GM18505 (cell line): ENCODE data around the gene GTF3C1.
"Not testable (repeated sequence)": the region's sequence is repeated elsewhere in the genome, so short reads cannot be mapped to it uniquely, and the experiment has no call there.

Source experiments
- ATAC-seq: cut with Tn5 transposase; IDR thresholded peaks from one replicate; pipeline ENCODE4 v1.9.1; 2021; ENCODE audit not compliant: unreplicated experiment
- POLR2A ChIP-seq: IDR thresholded peaks from 4 replicates; pipeline ENCODE4 v1.6.1; 2011; ENCODE audit warnings: borderline replicate concordance; ENCODE audit not compliant: insufficient read depth, insufficient read length; ENCODE audit errors: extremely low read depth

The GTF3C1 gene

GRCh38 chr16:27579087-27579980 lies 29.6 kb upstream of the GTF3C1 start:
- no peak for TF ChIP-seq POLR2A
- ATAC-seq: no peak

DNA sequence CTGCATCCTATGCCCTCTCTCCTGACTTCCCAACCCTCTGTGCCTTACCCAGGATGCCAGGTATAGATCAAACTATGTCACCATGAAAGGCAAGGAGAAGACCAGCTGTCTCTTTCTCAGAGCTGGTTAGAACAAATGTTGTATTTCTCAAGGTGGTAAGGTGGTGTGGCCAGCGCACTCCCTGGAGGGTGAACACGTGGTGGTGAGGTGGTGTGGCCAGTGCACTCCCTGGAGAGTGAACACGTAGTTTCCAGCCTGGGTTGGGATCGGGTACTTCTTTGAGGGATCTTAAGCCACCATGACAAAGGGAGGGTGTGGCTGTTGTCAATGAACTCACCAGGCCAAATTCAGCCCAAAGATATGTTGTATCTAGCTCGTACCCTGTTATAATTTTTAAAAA lies 27.0 kb upstream of the GTF3C1 start:
- no peak for ATAC-seq
- no peak for TF ChIP-seq POLR2A

DNA sequence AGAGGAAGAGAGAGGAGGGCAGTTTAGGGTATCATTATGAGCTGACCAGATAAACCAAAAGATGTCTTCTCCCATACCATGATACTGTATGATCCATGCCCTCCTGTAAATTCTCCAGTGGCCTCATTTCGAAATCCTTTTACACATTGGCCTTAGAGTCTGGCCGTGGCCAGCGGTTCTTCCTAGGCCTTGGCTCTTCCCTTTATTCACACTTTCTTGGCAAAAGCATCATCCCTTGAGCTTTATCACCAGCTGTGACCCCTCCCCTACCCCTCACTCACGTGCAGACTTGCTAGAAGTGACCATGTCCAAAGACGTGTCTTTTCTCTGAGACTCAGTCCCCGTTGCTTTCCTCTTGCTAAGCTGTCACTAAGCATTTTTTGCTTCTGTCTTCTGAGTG lies 23.0 kb upstream of the GTF3C1 start:
- no peak for ATAC-seq
- no peak for TF ChIP-seq POLR2A

GRCh38 chr16:27571433-27572326 lies 22.0 kb upstream of the GTF3C1 start:
- no peak for ATAC-seq
- TF ChIP-seq POLR2A: no peak

- ATAC-seq: not testable (repeated sequence)
Measured at GRCh38 chr16:27570986-27571385, 21.3 kb upstream of the GTF3C1 start.

- no peak for ATAC-seq
Measured at GRCh38 chr16:27568077-27568476, 18.4 kb upstream of the GTF3C1 start.

GRCh38 chr16:27566417-27566816 lies 16.7 kb upstream of the GTF3C1 start:
- no peak for TF ChIP-seq POLR2A

More at GRCh38 chr16:27568077-27568476, 18.4 kb upstream of the GTF3C1 start:
- no peak for TF ChIP-seq POLR2A

GRCh38 chr16:27564224-27564623 lies 14.5 kb upstream of the GTF3C1 start:
- no peak for TF ChIP-seq POLR2A
- no peak for ATAC-seq

More at GRCh38 chr16:27566417-27566816, 16.7 kb upstream of the GTF3C1 start:
- no peak for ATAC-seq

- no peak for TF ChIP-seq POLR2A
- ATAC-seq: no peak
Measured at GRCh38 chr16:27561216-27561615, 11.5 kb upstream of the GTF3C1 start.

- no peak for TF ChIP-seq POLR2A
- no peak for ATAC-seq
Measured at GRCh38 chr16:27558932-27559331, 9.2 kb upstream of the GTF3C1 start.

DNA sequence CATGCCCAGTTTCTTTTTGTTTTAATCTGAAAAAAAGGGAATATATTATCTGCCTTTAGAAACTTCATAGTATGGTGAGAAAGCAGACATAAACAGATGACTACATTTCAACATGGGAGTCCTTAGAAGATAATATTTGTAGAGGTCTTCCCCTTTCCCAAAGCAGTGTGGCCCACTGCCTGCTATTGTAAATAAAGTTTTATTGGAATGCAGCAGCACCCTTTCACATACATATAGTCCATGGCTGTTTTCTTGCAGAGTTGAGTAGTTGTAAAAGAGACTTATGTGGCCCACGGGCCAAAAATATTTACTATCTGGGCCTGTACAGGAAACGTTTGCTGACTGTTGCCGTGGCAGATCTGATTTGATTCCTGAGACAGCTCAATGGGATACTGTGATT lies 8.7 kb upstream of the GTF3C1 start:
- ATAC-seq: no peak
- TF ChIP-seq POLR2A: no peak

DNA sequence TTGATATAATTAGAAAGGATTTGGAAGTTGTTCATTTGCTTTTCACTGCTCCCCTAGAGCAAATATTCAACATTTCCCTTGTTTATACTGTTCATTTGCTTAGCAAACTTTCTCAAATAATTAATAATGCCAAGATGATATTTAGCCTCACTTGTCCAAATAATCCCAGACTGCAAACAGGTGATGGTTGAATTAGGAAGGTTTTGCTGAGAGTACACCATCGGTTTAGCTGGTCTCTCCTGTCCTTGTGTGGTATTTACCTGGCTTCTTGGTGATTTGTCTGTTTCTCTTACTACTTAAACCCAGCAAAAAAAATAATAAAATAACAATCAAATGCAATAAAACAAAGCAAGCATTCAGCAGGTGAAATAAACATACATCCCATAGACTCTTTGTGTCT lies 6.8 kb upstream of the GTF3C1 start:
- no peak for ATAC-seq
- TF ChIP-seq POLR2A: no peak

DNA sequence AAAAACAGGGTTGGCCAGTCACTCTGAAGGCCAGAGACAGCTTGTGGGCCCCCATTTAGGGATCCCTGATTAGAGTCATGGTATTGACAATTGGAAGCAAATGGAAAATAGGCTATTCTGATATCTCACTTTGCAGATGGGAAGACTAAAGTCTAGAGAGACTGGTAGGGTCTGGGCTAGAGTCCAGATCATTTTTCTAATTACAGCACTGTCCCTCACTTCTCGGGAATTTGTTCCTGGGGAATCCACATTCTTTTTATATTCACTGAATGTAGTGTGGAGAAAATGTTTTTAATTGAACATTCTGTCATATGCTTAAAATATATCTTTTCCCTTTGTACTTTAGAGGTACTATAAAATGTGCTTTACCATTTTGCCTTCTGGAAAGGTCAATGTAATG lies 1.3 kb upstream of the GTF3C1 start:
- ATAC-seq: no peak
- no peak for TF ChIP-seq POLR2A

GRCh38 chr16:27550582-27550920 lies 838 bp upstream of the GTF3C1 start:
- no peak for TF ChIP-seq POLR2A
- ATAC-seq: no peak
